T-helper 1 cell treated with Interleukin-12 subunit alpha and Interleukin-12 subunit beta and Interleukin-4 antibody, amounts not matched to agents 30 μg/mL and 1 μg/mL, for 36 hours (primary cell): ENCODE data around the gene S100B.
A peak's percentile ranks its signal among the peaks of the same experiment; 100 is the strongest.

Source experiments
- H3K27ac Mint-ChIP-seq: one replicate; pipeline ENCODE4 v1.8.0; 2021; ENCODE audit warnings: mild to moderate bottlenecking, mixed read lengths
- H3K27me3 Mint-ChIP-seq: one replicate; pipeline ENCODE4 v1.8.0; 2021; ENCODE audit warnings: low read depth, mixed read lengths
- H3K36me3 Mint-ChIP-seq: one replicate; pipeline ENCODE4 v1.8.0; 2021; ENCODE audit warnings: low read depth, mixed read lengths
- H3K4me1 Mint-ChIP-seq: one replicate; pipeline ENCODE4 v1.8.0; 2021; ENCODE audit warnings: low read depth, mixed read lengths
- H3K4me3 Mint-ChIP-seq: one replicate; pipeline ENCODE4 v1.8.0; 2021; ENCODE audit warnings: mild to moderate bottlenecking, moderate library complexity, mixed read lengths
- H3K9me3 Mint-ChIP-seq: one replicate; pipeline ENCODE4 v1.8.0; 2021; ENCODE audit warnings: mixed read lengths

The S100B gene

GRCh38 chr21:46619846-46620245 is 15.0 kb upstream of the S100B start:
- H3K27ac Mint-ChIP-seq = no peak overlapping the region
- no peaks in the 10 kb centered on the region for H3K36me3 Mint-ChIP-seq
- H3K9me3 Mint-ChIP-seq = no peaks in the 10 kb centered on the region
- no peak overlapping the region for H3K4me3 Mint-ChIP-seq
- peaks cover 21% of the 10 kb centered on the region for H3K4me1 Mint-ChIP-seq
- peaks cover 20% of the 10 kb centered on the region for H3K27me3 Mint-ChIP-seq

GRCh38 chr21:46618738-46619379 is 14.0 kb upstream of the S100B start:
- Mint-ChIP-seq H3K4me1 (peaks cover 21% of the 10 kb centered on the region), H3K27me3 (peaks cover 28% of the 10 kb centered on the region), H3K9me3 (no peaks in the 10 kb centered on the region), H3K36me3 (no peaks in the 10 kb centered on the region), H3K4me3 (no peak overlapping the region), H3K27ac (no peak overlapping the region)

GRCh38 chr21:46617267-46618051 is 12.6 kb upstream of the S100B start:
- H3K4me1 Mint-ChIP-seq = peaks cover 15% of the 10 kb centered on the region

DNA sequence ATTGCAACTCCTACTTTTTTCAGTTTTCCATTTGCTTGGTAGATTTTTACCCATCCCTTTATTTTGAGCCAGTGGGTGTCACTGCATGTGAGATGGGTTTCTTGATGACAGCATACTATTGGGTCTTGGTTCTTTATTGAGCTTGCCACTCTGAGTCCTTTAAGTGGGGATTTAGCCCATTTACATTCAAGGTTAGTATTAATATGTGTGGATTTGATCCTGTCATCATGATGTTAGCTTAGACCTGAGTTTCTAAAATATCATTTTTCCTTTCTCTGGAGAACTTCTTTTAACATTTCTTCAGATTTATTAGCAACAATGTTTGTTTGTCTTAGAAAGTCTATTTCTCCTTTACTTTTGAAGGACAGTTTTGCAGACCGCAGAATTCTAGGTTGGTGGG is 11.8 kb upstream of the S100B start:
- Mint-ChIP-seq H3K27me3 (peaks cover 32% of the 10 kb centered on the region), H3K36me3 (no peaks in the 10 kb centered on the region), H3K4me3 (no peak overlapping the region), H3K9me3 (no peaks in the 10 kb centered on the region), H3K27ac (no peak overlapping the region), H3K4me1 (peaks cover 7% of the 10 kb centered on the region)

More at GRCh38 chr21:46617267-46618051, 12.6 kb upstream of the S100B start:
- H3K36me3 Mint-ChIP-seq = no peaks in the 10 kb centered on the region
- no peak overlapping the region for H3K4me3 Mint-ChIP-seq
- peaks cover 32% of the 10 kb centered on the region for H3K27me3 Mint-ChIP-seq
- no peak overlapping the region for H3K27ac Mint-ChIP-seq
- no peaks in the 10 kb centered on the region for H3K9me3 Mint-ChIP-seq

- Mint-ChIP-seq H3K27ac (no peak overlapping the region), H3K36me3 (no peaks in the 10 kb centered on the region), H3K27me3 (peaks cover 32% of the 10 kb centered on the region), H3K4me3 (no peak overlapping the region), H3K4me1 (peaks cover 2% of the 10 kb centered on the region), H3K9me3 (no peaks in the 10 kb centered on the region)
Observed at GRCh38 chr21:46616050-46616449, 11.2 kb upstream of the S100B start.

- no peak overlapping the region for H3K27ac Mint-ChIP-seq
Observed at GRCh38 chr21:46613391-46613790, 8.5 kb upstream of the S100B start.

GRCh38 chr21:46610018-46610701 is 5.3 kb upstream of the S100B start:
- H3K4me3 Mint-ChIP-seq = no peak overlapping the region
- H3K4me1 Mint-ChIP-seq = peaks cover 16% of the 10 kb centered on the region
- peaks cover 16% of the 10 kb centered on the region for H3K27me3 Mint-ChIP-seq
- no peak overlapping the region for H3K27ac Mint-ChIP-seq
- H3K9me3 Mint-ChIP-seq = no peaks in the 10 kb centered on the region
- no peaks in the 10 kb centered on the region for H3K36me3 Mint-ChIP-seq

More at GRCh38 chr21:46613391-46613790, 8.5 kb upstream of the S100B start:
- H3K9me3 Mint-ChIP-seq = no peaks in the 10 kb centered on the region
- H3K27me3 Mint-ChIP-seq = peaks cover 26% of the 10 kb centered on the region
- no peak overlapping the region for H3K4me3 Mint-ChIP-seq
- no peaks in the 10 kb centered on the region for H3K4me1 Mint-ChIP-seq
- H3K36me3 Mint-ChIP-seq = no peaks in the 10 kb centered on the region

DNA sequence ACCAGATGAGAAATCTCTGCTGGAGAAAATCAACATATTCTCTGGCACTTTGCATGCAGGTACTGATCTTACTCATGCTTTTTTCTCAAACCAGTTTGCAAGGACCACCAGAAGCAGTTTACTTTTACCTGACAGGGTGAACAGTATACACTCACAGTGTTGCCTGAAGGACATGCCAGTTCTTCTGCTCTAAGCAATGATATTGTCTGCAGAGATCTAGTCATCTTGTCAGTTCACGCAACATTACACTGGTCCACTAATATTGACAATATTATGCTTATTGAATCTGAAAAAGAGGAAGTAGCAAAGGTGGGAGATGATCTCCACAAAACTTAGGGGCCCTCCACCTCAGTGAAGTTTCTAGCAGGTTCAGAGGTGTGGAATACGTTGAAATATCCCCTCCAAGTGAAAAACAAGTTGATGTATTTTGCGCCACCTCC is 3.8 kb upstream of the S100B start:
- Mint-ChIP-seq H3K27me3 (peaks cover 3% of the 10 kb centered on the region), H3K4me1 (peaks cover 21% of the 10 kb centered on the region), H3K4me3 (no peak overlapping the region), H3K9me3 (no peaks in the 10 kb centered on the region), H3K27ac (no peak overlapping the region), H3K36me3 (no peaks in the 10 kb centered on the region)

DNA sequence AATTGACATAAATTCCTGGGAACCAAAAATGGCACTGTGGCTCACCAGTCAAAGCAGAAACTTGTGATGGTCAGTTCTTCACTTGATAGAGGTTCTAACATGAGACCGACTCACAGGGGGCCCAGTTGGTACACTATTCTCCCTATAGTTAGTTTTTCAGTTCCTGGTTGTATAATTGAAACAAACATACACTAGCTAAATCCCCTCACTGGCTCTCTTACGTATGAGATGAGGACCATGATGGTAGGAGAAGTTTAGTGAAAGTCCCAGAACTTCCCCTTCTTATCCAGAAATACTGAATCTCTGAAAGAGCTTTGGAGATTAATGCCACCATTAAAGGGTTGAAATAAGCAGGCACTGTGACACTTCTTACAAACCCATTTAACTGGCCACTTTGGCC is 2.8 kb upstream of the S100B start:
- Mint-ChIP-seq H3K9me3 (no peaks in the 10 kb centered on the region), H3K4me3 (no peak overlapping the region), H3K27ac (no peak overlapping the region), H3K27me3 (no peaks in the 10 kb centered on the region), H3K4me1 (peaks cover 21% of the 10 kb centered on the region), H3K36me3 (no peaks in the 10 kb centered on the region)

- Mint-ChIP-seq H3K4me3 (no peak overlapping the region), H3K4me1 (peaks cover 25% of the 10 kb centered on the region), H3K27ac (peak overlapping the region; percentile 67), H3K36me3 (no peaks in the 10 kb centered on the region), H3K27me3 (no peaks in the 10 kb centered on the region), H3K9me3 (no peaks in the 10 kb centered on the region)
Observed at GRCh38 chr21:46606427-46606813, 1.5 kb upstream of the S100B start.

- Mint-ChIP-seq H3K4me1 (peaks cover 25% of the 10 kb centered on the region), H3K27ac (peak overlapping the region; percentile 67), H3K4me3 (no peak overlapping the region), H3K9me3 (no peaks in the 10 kb centered on the region), H3K36me3 (no peaks in the 10 kb centered on the region), H3K27me3 (no peaks in the 10 kb centered on the region)
Observed at GRCh38 chr21:46605767-46606426, 1.0 kb upstream of the S100B start.

DNA sequence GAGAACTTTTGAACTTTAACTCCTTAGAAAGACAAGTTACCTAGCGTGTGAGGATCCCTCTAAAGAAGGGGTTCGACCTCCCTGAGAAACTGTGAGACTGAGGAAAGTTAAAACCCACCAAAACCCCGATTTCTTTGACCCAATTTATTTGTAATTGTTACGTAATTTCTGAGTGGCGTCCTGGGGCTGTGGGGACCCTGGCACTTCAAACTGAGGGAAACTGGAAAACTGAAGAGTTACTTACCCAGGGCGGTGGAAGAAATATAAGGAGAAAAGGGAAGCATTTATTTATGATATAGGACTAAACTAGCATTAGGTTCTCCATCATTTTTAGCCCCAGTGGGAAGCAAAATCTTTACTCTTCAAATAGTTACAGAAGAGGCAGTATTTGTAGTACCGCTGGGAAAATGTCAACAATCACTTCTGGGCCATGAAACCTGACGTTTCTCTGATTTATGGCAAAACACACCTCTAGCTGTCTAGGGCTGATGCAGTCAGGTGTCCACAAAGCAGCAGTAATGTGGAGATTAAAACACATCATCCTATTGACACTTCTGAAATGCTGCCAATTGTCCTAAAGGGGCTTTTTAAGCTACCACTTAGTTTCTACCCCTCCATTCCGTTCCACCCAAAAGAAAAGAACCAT is 430 bp downstream of the S100B start:
- H3K4me3 Mint-ChIP-seq = no peak overlapping the region

DNA sequence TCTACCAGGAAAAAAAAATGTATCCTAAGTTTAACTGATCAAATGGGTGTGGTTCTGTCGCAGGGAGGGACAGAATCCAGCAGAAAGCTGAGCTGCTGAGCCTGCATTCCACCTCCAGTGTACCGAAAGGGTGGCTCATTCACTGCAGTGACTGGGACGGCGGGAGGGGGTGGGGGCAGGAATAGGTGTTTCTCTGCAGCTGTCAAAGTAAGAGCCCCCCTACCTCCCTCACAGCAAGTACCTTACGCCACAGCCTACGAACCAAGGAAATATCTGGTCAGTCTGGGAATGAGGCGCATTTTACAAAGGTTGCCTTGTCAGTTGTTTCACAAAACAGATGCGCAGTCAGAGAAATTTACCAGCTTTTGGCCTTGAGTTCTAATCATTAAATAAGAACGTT is 1.7 kb downstream of the S100B start:
- no peaks in the 10 kb centered on the region for H3K36me3 Mint-ChIP-seq
- H3K27me3 Mint-ChIP-seq = no peaks in the 10 kb centered on the region
- no peak overlapping the region for H3K4me3 Mint-ChIP-seq
- H3K9me3 Mint-ChIP-seq = no peaks in the 10 kb centered on the region
- peaks cover 31% of the 10 kb centered on the region for H3K4me1 Mint-ChIP-seq
- H3K27ac Mint-ChIP-seq = no peak overlapping the region

More for the DNA sequence above, 430 bp downstream of the S100B start:
- H3K36me3 Mint-ChIP-seq = no peaks in the 10 kb centered on the region
- H3K4me1 Mint-ChIP-seq = peaks cover 25% of the 10 kb centered on the region
- no peaks in the 10 kb centered on the region for H3K27me3 Mint-ChIP-seq
- no peaks in the 10 kb centered on the region for H3K9me3 Mint-ChIP-seq
- H3K27ac Mint-ChIP-seq = no peak overlapping the region

DNA sequence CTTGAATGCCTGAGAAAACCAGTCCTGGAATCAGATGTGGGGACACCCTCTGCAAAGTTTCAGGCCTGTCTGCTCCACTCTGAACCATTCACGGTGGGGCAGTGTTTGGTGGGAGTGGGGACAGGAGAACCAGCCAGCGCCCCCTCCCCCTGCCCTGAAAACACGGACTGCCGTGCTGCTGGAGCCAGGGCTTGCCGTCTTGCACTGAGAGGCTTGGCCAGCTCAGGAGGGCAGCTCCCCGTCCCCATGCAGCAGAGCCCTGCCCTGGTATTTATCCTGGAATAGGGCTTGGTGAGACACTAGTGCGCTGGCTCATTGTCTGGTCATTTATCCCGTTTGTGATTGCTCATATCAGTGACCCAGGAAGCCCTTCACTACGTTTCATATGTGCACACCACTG is 3.9 kb downstream of the S100B start:
- peaks cover 23% of the 10 kb centered on the region for H3K4me1 Mint-ChIP-seq
- no peaks in the 10 kb centered on the region for H3K9me3 Mint-ChIP-seq
- no peak overlapping the region for H3K27ac Mint-ChIP-seq
- H3K36me3 Mint-ChIP-seq = no peaks in the 10 kb centered on the region
- H3K27me3 Mint-ChIP-seq = no peaks in the 10 kb centered on the region
- H3K4me3 Mint-ChIP-seq = no peak overlapping the region
